HCT116 (cell line): ENCODE results near the gene MAP2K6. TPM values are rescaled to one million over a fixed set of nuclear protein-coding genes. Genes with fewer than 3 reads are reported as not detected.

Experiments used
- ATAC-seq: fragments of 200-7000 bp; cut with Tn5 transposase; 2 replicates; pipeline ENCODE4 v1.9.1; 2020; ENCODE audit warnings: mild to moderate bottlenecking, moderate library complexity
- BruUV-seq: library from RNA; stranded (reverse); fragments of 400-500 nt; replicated peaks from 2 replicates; lab custom pipeline; 2021; lab: Mats Ljungman, UMichigan
- CTCF ChIA-PET: fragments of 300-600 bp; sonication (Branson Sonifier 250); formaldehyde crosslinking; loops from one replicate; lab custom pipeline; 2021; ENCODE audit warnings: antibody characterized with exemption; lab: Charles Lee
- POLR2A ChIA-PET: fragments of 300-600, 350-600 bp; sonication (Branson Sonifier 250); formaldehyde crosslinking; loops from one replicate; lab custom pipeline; 2021; ENCODE audit warnings: antibody characterized with exemption; lab: Charles Lee
- RAD21 ChIA-PET, 2 experiments: fragments of 300-600 bp; sonication (Branson Sonifier 250); formaldehyde crosslinking; loops; one replicate each; lab custom pipeline; 2023; ENCODE audit warnings: low total read pairs in 2 of 2; ENCODE audit not compliant: uncharacterized antibody in 2 of 2, unreplicated experiment in 2 of 2, low non-redundant PET in 1 of 2; lab: Charles Lee
- DNase-seq: peaks from one replicate; pipeline ENCODE4 v3.0.0-alpha.2; 2010; ENCODE audit warnings: low read depth, low spot score
- H2AFZ ChIP-seq: fragments of 200-600 bp; shearing (Covaris generic), sonication (generic); 2 replicates; pipeline ENCODE4 v1.6.1; 2017; ENCODE audit warnings: low read depth, mixed run types, mixed read lengths, antibody characterized with exemption, low read length; ENCODE audit not compliant: poor library complexity, severe bottlenecking
- H3K27ac ChIP-seq: 2 replicates; pipeline ENCODE4 v1.5.1; 2012; ENCODE audit warnings: low read depth, low read length
- H3K27me3 ChIP-seq: fragments of 200-600 bp; sonication (generic); 2 replicates; pipeline ENCODE4 v1.6.1; 2016; ENCODE audit warnings: mixed run types, low read length, mixed read lengths; ENCODE audit not compliant: insufficient read depth
- H3K36me3 ChIP-seq, 2 experiments: fragments of 200-500 bp in 1 of 2; fragments of 200-600 bp in 1 of 2; sonication (Bioruptor generic) in 1 of 2; sonication (generic) in 1 of 2; 2 replicates each; pipeline versions ENCODE4 v1.5.1 to v1.6.1; 2014 to 2016; ENCODE audit warnings: low read length in 2 of 2, inconsistent platforms in 1 of 2, mixed read lengths in 1 of 2, mixed run types in 1 of 2; ENCODE audit not compliant: insufficient read depth in 2 of 2, control insufficient read depth in 1 of 2
- H3K4me1 ChIP-seq, 2 experiments: fragments of 200-600 bp in 1 of 2; sonication (generic) in 1 of 2; 2 replicates each; pipeline versions ENCODE4 v1.5.1 to v1.6.1; 2012 to 2017; ENCODE audit warnings: low read length in 2 of 2, inconsistent platforms in 1 of 2, mild to moderate bottlenecking in 1 of 2, mixed read lengths in 1 of 2, mixed run types in 1 of 2, moderate library complexity in 1 of 2; ENCODE audit not compliant: insufficient read depth in 2 of 2, control insufficient read depth in 1 of 2
- H3K4me2 ChIP-seq: fragments of 200-600 bp; sonication (generic); 2 replicates; pipeline ENCODE4 v1.6.1; 2017; ENCODE audit warnings: mixed run types, low read length, mixed read lengths
- H3K4me3 ChIP-seq, 2 experiments: fragments of 200-600 bp in 1 of 2; sonication (generic) in 1 of 2; replicated peaks in 1 of 2; 2 replicates each; pipeline ENCODE4 v1.5.1; 2011 to 2016; ENCODE audit warnings: low read length in 2 of 2, control low read depth in 1 of 2, low read depth in 1 of 2, mild to moderate bottlenecking in 1 of 2, mixed read lengths in 1 of 2, mixed run types in 1 of 2
- H3K79me2 ChIP-seq: fragments of 200-600 bp; sonication (generic); 2 replicates; pipeline ENCODE4 v1.6.1; 2017; ENCODE audit warnings: mild to moderate bottlenecking, mixed run types, low read length, moderate library complexity, mixed read lengths; ENCODE audit not compliant: insufficient read depth
- H3K9ac ChIP-seq: fragments of 200-600 bp; sonication (generic); 2 replicates; pipeline ENCODE4 v1.6.1; 2016; ENCODE audit warnings: low read length, mixed read lengths
- H3K9me2 ChIP-seq: fragments of 200-600 bp; sonication (generic), shearing (Covaris generic); 2 replicates; pipeline ENCODE4 v1.6.1; 2017; ENCODE audit warnings: mixed run types, mild to moderate bottlenecking, moderate library complexity; ENCODE audit not compliant: insufficient read depth
- H3K9me3 ChIP-seq, 2 experiments: fragments of 200-500 bp in 1 of 2; fragments of 200-600 bp in 1 of 2; sonication (Bioruptor generic) in 1 of 2; sonication (generic) in 1 of 2; 2 replicates each; pipeline ENCODE4 v1.6.1; 2014 to 2017; ENCODE audit warnings: low read length in 2 of 2, mixed read lengths in 2 of 2, inconsistent platforms in 1 of 2, low read depth in 1 of 2, mild to moderate bottlenecking in 1 of 2, mixed run types in 1 of 2, moderate library complexity in 1 of 2; ENCODE audit not compliant: control insufficient read depth in 1 of 2, insufficient read depth in 1 of 2
- H4K20me1 ChIP-seq: fragments of 200-600 bp; sonication (generic), shearing (Covaris generic); 2 replicates; pipeline ENCODE4 v1.6.1; 2017; ENCODE audit warnings: mixed run types, mild to moderate bottlenecking, moderate library complexity; ENCODE audit not compliant: insufficient read depth
- CEBPB ChIP-seq: IDR thresholded peaks from 2 replicates; pipeline ENCODE4 v1.6.1; 2012; ENCODE audit warnings: low read depth
- CTCF ChIP-seq, 3 experiments: fragments of 200-600 bp in 1 of 3; sonication (generic) in 1 of 3; IDR thresholded peaks in 2 of 3; conservative IDR thresholded peaks in 1 of 3; 2 replicates each; pipeline ENCODE4 v1.5.1; 2012 to 2017; ENCODE audit warnings: low read depth in 2 of 3, low read length in 2 of 3, antibody characterized with exemption in 1 of 3, borderline replicate concordance in 1 of 3, control low read depth in 1 of 3, mild to moderate bottlenecking in 1 of 3, mixed read lengths in 1 of 3, mixed run types in 1 of 3, moderate library complexity in 1 of 3; ENCODE audit not compliant: insufficient read depth in 1 of 3
- EGR1 ChIP-seq: IDR thresholded peaks from 2 replicates; pipeline ENCODE4 v1.6.1; 2012; ENCODE audit warnings: low read depth
- EZH2phosphoT487 ChIP-seq: fragments of 200-600 bp; IDR thresholded peaks from 2 replicates; pipeline ENCODE4 v1.6.1; 2018; ENCODE audit warnings: antibody characterized with exemption, borderline replicate concordance
- MAX ChIP-seq: IDR thresholded peaks from 2 replicates; pipeline ENCODE4 v1.6.1; 2012
- RAD21 ChIP-seq: IDR thresholded peaks from 2 replicates; pipeline ENCODE4 v1.6.1; 2012; ENCODE audit warnings: low read depth, mild to moderate bottlenecking
- REST ChIP-seq: IDR thresholded peaks from 2 replicates; pipeline ENCODE4 v1.6.1; 2012; ENCODE audit warnings: low read depth
- TCF7L2 ChIP-seq: IDR thresholded peaks from 2 replicates; pipeline ENCODE4 v1.7.0; 2011; ENCODE audit warnings: borderline replicate concordance, inconsistent platforms; ENCODE audit not compliant: insufficient read depth, insufficient read length; ENCODE audit errors: extremely low read depth
- ZNF274 ChIP-seq: fragments of 200-500 bp; sonication (Bioruptor generic); IDR thresholded peaks from 2 replicates; pipeline ENCODE4 v1.6.1; 2014; ENCODE audit warnings: mild to moderate bottlenecking, low read depth, low read length, inconsistent platforms
- intact Hi-C: fragments of 100-400 bp; cut with micrococcal nuclease; formaldehyde crosslinking; loops from 2 replicates; pipeline ENCODE4 v1.10.0; 2022
- total RNA-seq: library from RNA; stranded (reverse); gene quantifications from one replicate; pipeline ENCODE4 v1.2.1, GENCODE V29; 2021; ENCODE audit not compliant: unreplicated experiment

Gene MAP2K6
- total RNA-seq, 1 experiment from 2014 or later: 0.22 TPM

- DNase-seq: no peak
These were observed 82.7 kb downstream of the MAP2K6 start for GRCh38 chr17:69497161-69497560.

More at GRCh38 chr17:69497161-69497560, 82.7 kb downstream of the MAP2K6 start:
- no peak for ATAC-seq
- CTCF ChIA-PET: no interaction called here
- Histone ChIP-seq H4K20me1 (no peaks in the 10 kb centered on the region), H3K27ac (no peak overlapping the region), H3K9ac (no peak overlapping the region), H3K27me3 (no peaks in the 10 kb centered on the region), H3K4me1 (peaks cover 5 to 8% of the 10 kb centered on the region in 2 experiments; a peak in 3 of 4 replicates), H3K9me2 (no peaks in the 10 kb centered on the region), H3K9me3 (no peaks in the 10 kb centered on the region), H3K4me2 (no peak overlapping the region), H2AFZ (no peak overlapping the region), H3K4me3 (no peak overlapping the region), H3K79me2 (no peaks in the 10 kb centered on the region)
- intact Hi-C loops: no loop called here
- no TSS peak for BruUV-seq
- TF ChIP-seq ZNF274 (no peak), CEBPB (no peak), EGR1 (no peak), REST (no peak), EZH2phosphoT487 (no peak), MAX (no peak), RAD21 (no peak), CTCF (IDR thresholded peaks at IDR 0.05 in 2 of 3, conservative IDR thresholded peaks at IDR 0.05 in 1 of 3; ENCODE audit: borderline replicate concordance in 1 of 3, insufficient read depth in 1 of 3, low read depth in 2 of 3, low read length in 2 of 3) (no peak), TCF7L2 (no peak)
- TF ChIP-seq, all 23 proteins: peak for 0
- H3K36me3 ChIP-seq: no peaks in the 10 kb centered on the region
- ChIA-PET RAD21 (no interaction called here), POLR2A (no interaction called here)
